ENCODE measurements around the gene MINDY4.

Gene MINDY4

GRCh38 chr7:30915751-30916150 is 144.5 kb downstream of the MINDY4 start:
- H3K4me1 ChIP-seq (ENCODE audit: control insufficient read depth, insufficient read depth, low read length), result no peaks in the 10 kb centered on the region; the same call in 1 of the 2 replicates
- no peak overlapping the region for H3K4me3 ChIP-seq (ENCODE audit: low read length)
- no peaks in the 10 kb centered on the region for H3K9me3 ChIP-seq (ENCODE audit: control insufficient read depth, insufficient read depth, low read length)
- no CpG with 5 or more reads among the region's 6 CpGs for WGBS (ENCODE audit: insufficient coverage, insufficient read length)
- H3K36me3 ChIP-seq (ENCODE audit: control insufficient read depth, insufficient read depth, low read length), result no peaks in the 10 kb centered on the region
- no peak for DNase-seq (ENCODE audit: low read depth, low spot score)
- no peaks in the 10 kb centered on the region for H3K27me3 ChIP-seq (ENCODE audit: control insufficient read depth, insufficient read depth, low read length)
- no peak overlapping the region for H3K27ac ChIP-seq (ENCODE audit: low read length)

- no peaks in the 10 kb centered on the region for H3K36me3 ChIP-seq (ENCODE audit: control insufficient read depth, insufficient read depth, low read length)
- H3K4me1 ChIP-seq (ENCODE audit: control insufficient read depth, insufficient read depth, low read length), result no peaks in the 10 kb centered on the region; the same call in 1 of the 2 replicates
- WGBS (ENCODE audit: insufficient coverage, insufficient read length), result no CpG with 5 or more reads among the region's 3 CpGs
- H3K9me3 ChIP-seq (ENCODE audit: control insufficient read depth, insufficient read depth, low read length), result no peaks in the 10 kb centered on the region
- H3K4me3 ChIP-seq (ENCODE audit: low read length), result no peak overlapping the region
- no peak overlapping the region for H3K27ac ChIP-seq (ENCODE audit: low read length)
- no peak for DNase-seq (ENCODE audit: low read depth, low spot score)
- H3K27me3 ChIP-seq (ENCODE audit: control insufficient read depth, insufficient read depth, low read length), result no peaks in the 10 kb centered on the region
Measured at GRCh38 chr7:30916255-30916654, 145.0 kb downstream of the MINDY4 start.

- Histone ChIP-seq H3K27ac (ENCODE audit: low read length) (no peak overlapping the region), H3K4me3 (ENCODE audit: low read length) (no peak overlapping the region), H3K36me3 (ENCODE audit: control insufficient read depth, insufficient read depth, low read length) (no peaks in the 10 kb centered on the region), H3K27me3 (ENCODE audit: control insufficient read depth, insufficient read depth, low read length) (no peaks in the 10 kb centered on the region), H3K4me1 (ENCODE audit: control insufficient read depth, insufficient read depth, low read length) (no peaks in the 10 kb centered on the region; the same call in 1 of the 2 replicates), H3K9me3 (ENCODE audit: control insufficient read depth, insufficient read depth, low read length) (no peaks in the 10 kb centered on the region)
- DNase-seq (ENCODE audit: low read depth, low spot score), result no peak
- WGBS (ENCODE audit: insufficient coverage, insufficient read length), result no CpG with 5 or more reads among the region's 7 CpGs
Measured at GRCh38 chr7:30916767-30917166, 145.6 kb downstream of the MINDY4 start.

- Histone ChIP-seq H3K36me3 (ENCODE audit: control insufficient read depth, insufficient read depth, low read length) (no peaks in the 10 kb centered on the region), H3K27ac (ENCODE audit: low read length) (no peak overlapping the region), H3K4me1 (ENCODE audit: control insufficient read depth, insufficient read depth, low read length) (no peaks in the 10 kb centered on the region; the same call in 1 of the 2 replicates), H3K27me3 (ENCODE audit: control insufficient read depth, insufficient read depth, low read length) (no peaks in the 10 kb centered on the region), H3K9me3 (ENCODE audit: control insufficient read depth, insufficient read depth, low read length) (no peaks in the 10 kb centered on the region), H3K4me3 (ENCODE audit: low read length) (no peak overlapping the region)
- WGBS (ENCODE audit: insufficient coverage, insufficient read length), result no CpG with 5 or more reads among the region's 4 CpGs
- no peak for DNase-seq (ENCODE audit: low read depth, low spot score)
Measured at GRCh38 chr7:30917216-30917893, 146.1 kb downstream of the MINDY4 start.

GRCh38 chr7:30918676-30919075 is 147.5 kb downstream of the MINDY4 start:
- Histone ChIP-seq H3K27ac (ENCODE audit: low read length) (no peak overlapping the region), H3K27me3 (ENCODE audit: control insufficient read depth, insufficient read depth, low read length) (no peaks in the 10 kb centered on the region), H3K9me3 (ENCODE audit: control insufficient read depth, insufficient read depth, low read length) (no peaks in the 10 kb centered on the region), H3K36me3 (ENCODE audit: control insufficient read depth, insufficient read depth, low read length) (no peaks in the 10 kb centered on the region), H3K4me1 (ENCODE audit: control insufficient read depth, insufficient read depth, low read length) (no peaks in the 10 kb centered on the region; the same call in 1 of the 2 replicates), H3K4me3 (ENCODE audit: low read length) (no peak overlapping the region)
- DNase-seq (ENCODE audit: low read depth, low spot score), result no peak
- no CpG with 5 or more reads among the region's 4 CpGs for WGBS (ENCODE audit: insufficient coverage, insufficient read length)

- no CpG with 5 or more reads among the region's 11 CpGs for WGBS (ENCODE audit: insufficient coverage, insufficient read length)
- Histone ChIP-seq H3K27ac (ENCODE audit: low read length) (no peak overlapping the region), H3K27me3 (ENCODE audit: control insufficient read depth, insufficient read depth, low read length) (no peaks in the 10 kb centered on the region), H3K9me3 (ENCODE audit: control insufficient read depth, insufficient read depth, low read length) (no peaks in the 10 kb centered on the region), H3K4me3 (ENCODE audit: low read length) (no peak overlapping the region), H3K4me1 (ENCODE audit: control insufficient read depth, insufficient read depth, low read length) (no peaks in the 10 kb centered on the region), H3K36me3 (ENCODE audit: control insufficient read depth, insufficient read depth, low read length) (no peaks in the 10 kb centered on the region)
- DNase-seq (ENCODE audit: low read depth, low spot score), result no peak
Measured at GRCh38 chr7:30920021-30920583, 148.9 kb downstream of the MINDY4 start.

- H3K27ac ChIP-seq (ENCODE audit: low read length), result no peak overlapping the region
- no peaks in the 10 kb centered on the region for H3K9me3 ChIP-seq (ENCODE audit: control insufficient read depth, insufficient read depth, low read length)
- H3K4me3 ChIP-seq (ENCODE audit: low read length), result no peak overlapping the region
- no CpG with 5 or more reads among the region's 9 CpGs for WGBS (ENCODE audit: insufficient coverage, insufficient read length)
- no peaks in the 10 kb centered on the region for H3K4me1 ChIP-seq (ENCODE audit: control insufficient read depth, insufficient read depth, low read length)
- H3K27me3 ChIP-seq (ENCODE audit: control insufficient read depth, insufficient read depth, low read length), result no peaks in the 10 kb centered on the region
- no peak for DNase-seq (ENCODE audit: low read depth, low spot score)
- H3K36me3 ChIP-seq (ENCODE audit: control insufficient read depth, insufficient read depth, low read length), result no peaks in the 10 kb centered on the region
Measured at GRCh38 chr7:30920584-30921539, 149.6 kb downstream of the MINDY4 start.

- Histone ChIP-seq H3K36me3 (ENCODE audit: control insufficient read depth, insufficient read depth, low read length) (no peaks in the 10 kb centered on the region), H3K27me3 (ENCODE audit: control insufficient read depth, insufficient read depth, low read length) (no peaks in the 10 kb centered on the region), H3K4me1 (ENCODE audit: control insufficient read depth, insufficient read depth, low read length) (no peaks in the 10 kb centered on the region), H3K9me3 (ENCODE audit: control insufficient read depth, insufficient read depth, low read length) (no peaks in the 10 kb centered on the region), H3K4me3 (ENCODE audit: low read length) (no peak overlapping the region), H3K27ac (ENCODE audit: low read length) (no peak overlapping the region)
- DNase-seq (ENCODE audit: low read depth, low spot score), result no peak
- WGBS (ENCODE audit: insufficient coverage, insufficient read length), result no CpG with 5 or more reads among the region's 19 CpGs
Measured at GRCh38 chr7:30921540-30922401, 150.6 kb downstream of the MINDY4 start.

- WGBS (ENCODE audit: insufficient coverage, insufficient read length), result no CpG with 5 or more reads among the region's 9 CpGs
- H3K27me3 ChIP-seq (ENCODE audit: control insufficient read depth, insufficient read depth, low read length), result no peaks in the 10 kb centered on the region
- no peaks in the 10 kb centered on the region for H3K36me3 ChIP-seq (ENCODE audit: control insufficient read depth, insufficient read depth, low read length)
- H3K9me3 ChIP-seq (ENCODE audit: control insufficient read depth, insufficient read depth, low read length), result no peaks in the 10 kb centered on the region
- no peak for DNase-seq (ENCODE audit: low read depth, low spot score)
- no peaks in the 10 kb centered on the region for H3K4me1 ChIP-seq (ENCODE audit: control insufficient read depth, insufficient read depth, low read length)
- no peak overlapping the region for H3K4me3 ChIP-seq (ENCODE audit: low read length)
- H3K27ac ChIP-seq (ENCODE audit: low read length), result no peak overlapping the region
Measured at GRCh38 chr7:30922596-30922995, 151.4 kb downstream of the MINDY4 start.

All from iPS DF 6.9 (cell line).